ENCODE data around the gene MAD2L2.

MAD2L2 gene

GRCh38 chr1:11654137-11654938, 26.6 kb downstream of the MAD2L2 start, which contains the start of the genes FBXO2 and FBXO44:
FBXO2 (minus strand) TSS chr1:11654429; CDS start chr1:11654340, 89 bp downstream.
FBXO44 (plus strand) TSS chr1:11654877; CDS start chr1:11655836, 959 bp downstream.
- TF ChIP-seq JUND (IDR thresholded peaks at IDR 0.05; ENCODE audit: low read depth) = no peak
- in situ Hi-C loops (cut with HindIII; ENCODE audit: low pct_unique_long_range_greater_than_20kb, low sequenced_read_pairs) = no loop called here
- DNase-seq (ENCODE audit: low read depth in 1 of 2, low spot score in 1 of 2) = peak; percentile 74 to 79

- TF ChIP-seq JUND (IDR thresholded peaks at IDR 0.05; ENCODE audit: low read depth) = no peak
- DNase-seq (ENCODE audit: low read depth in 1 of 2, low spot score in 1 of 2) = no peak
- in situ Hi-C loops (cut with HindIII; ENCODE audit: low pct_unique_long_range_greater_than_20kb, low sequenced_read_pairs) = no loop called here
Measured at GRCh38 chr1:11653861-11654136, 27.1 kb downstream of the MAD2L2 start.

- in situ Hi-C loops (cut with HindIII; ENCODE audit: low pct_unique_long_range_greater_than_20kb, low sequenced_read_pairs) = no loop called here
- TF ChIP-seq JUND (IDR thresholded peaks at IDR 0.05; ENCODE audit: low read depth) = no peak
- no peak for DNase-seq (ENCODE audit: low read depth in 1 of 2, low spot score in 1 of 2)
Measured at GRCh38 chr1:11653101-11653860, 27.7 kb downstream of the MAD2L2 start.

- TF ChIP-seq JUND (IDR thresholded peaks at IDR 0.05; ENCODE audit: low read depth) = no peak
- DNase-seq (ENCODE audit: low read depth in 1 of 2, low spot score in 1 of 2) = no peak
- in situ Hi-C loops (cut with HindIII; ENCODE audit: low pct_unique_long_range_greater_than_20kb, low sequenced_read_pairs) = no loop called here
Measured at GRCh38 chr1:11652203-11652780, 28.7 kb downstream of the MAD2L2 start.

GRCh38 chr1:11651017-11651416, 29.9 kb downstream of the MAD2L2 start:
- no peak for TF ChIP-seq JUND (IDR thresholded peaks at IDR 0.05; ENCODE audit: low read depth)
- no peak for DNase-seq (ENCODE audit: low read depth in 1 of 2, low spot score in 1 of 2)
- in situ Hi-C loops (cut with HindIII; ENCODE audit: low pct_unique_long_range_greater_than_20kb, low sequenced_read_pairs) = no loop called here

GRCh38 chr1:11650331-11650991, 30.5 kb downstream of the MAD2L2 start:
- in situ Hi-C loops (cut with HindIII; ENCODE audit: low pct_unique_long_range_greater_than_20kb, low sequenced_read_pairs) = no loop called here
- DNase-seq (ENCODE audit: low read depth in 1 of 2, low spot score in 1 of 2) = peak; percentile 60 to 75
- TF ChIP-seq JUND (IDR thresholded peaks at IDR 0.05; ENCODE audit: low read depth) = no peak

GRCh38 chr1:11649624-11650330, 31.2 kb downstream of the MAD2L2 start:
- DNase-seq (ENCODE audit: low read depth in 1 of 2, low spot score in 1 of 2) = no peak
- no peak for TF ChIP-seq JUND (IDR thresholded peaks at IDR 0.05; ENCODE audit: low read depth)
- in situ Hi-C loops (cut with HindIII; ENCODE audit: low pct_unique_long_range_greater_than_20kb, low sequenced_read_pairs) = no loop called here

GRCh38 chr1:11649237-11649623, 31.7 kb downstream of the MAD2L2 start:
- no peak for TF ChIP-seq JUND (IDR thresholded peaks at IDR 0.05; ENCODE audit: low read depth)
- in situ Hi-C loops (cut with HindIII; ENCODE audit: low pct_unique_long_range_greater_than_20kb, low sequenced_read_pairs) = no loop called here
- DNase-seq (ENCODE audit: low read depth in 1 of 2, low spot score in 1 of 2) = no peak

- in situ Hi-C loops (cut with HindIII; ENCODE audit: low pct_unique_long_range_greater_than_20kb, low sequenced_read_pairs) = no loop called here
- no peak for TF ChIP-seq JUND (IDR thresholded peaks at IDR 0.05; ENCODE audit: low read depth)
- peak in 1 of 2 experiments; percentile 34 for DNase-seq (ENCODE audit: low read depth in 1 of 2, low spot score in 1 of 2)
Measured at GRCh38 chr1:11648732-11649158, 32.2 kb downstream of the MAD2L2 start.

- in situ Hi-C loops (cut with HindIII; ENCODE audit: low pct_unique_long_range_greater_than_20kb, low sequenced_read_pairs) = no loop called here
- no peak for TF ChIP-seq JUND (IDR thresholded peaks at IDR 0.05; ENCODE audit: low read depth)
- no peak for DNase-seq (ENCODE audit: low read depth in 1 of 2, low spot score in 1 of 2)
Measured at GRCh38 chr1:11648039-11648438, 32.9 kb downstream of the MAD2L2 start.

GRCh38 chr1:11647333-11647732, 33.6 kb downstream of the MAD2L2 start:
- TF ChIP-seq JUND (IDR thresholded peaks at IDR 0.05; ENCODE audit: low read depth) = no peak
- in situ Hi-C loops (cut with HindIII; ENCODE audit: low pct_unique_long_range_greater_than_20kb, low sequenced_read_pairs) = no loop called here
- DNase-seq (ENCODE audit: low read depth in 1 of 2, low spot score in 1 of 2) = no peak

- TF ChIP-seq JUND (IDR thresholded peaks at IDR 0.05; ENCODE audit: low read depth) = no peak
- no peak for DNase-seq (ENCODE audit: low read depth in 1 of 2, low spot score in 1 of 2)
- in situ Hi-C loops (cut with HindIII; ENCODE audit: low pct_unique_long_range_greater_than_20kb, low sequenced_read_pairs) = no loop called here
Measured at GRCh38 chr1:11646317-11646716, 34.6 kb downstream of the MAD2L2 start.
